ELR (cell line): ENCODE data around the gene COQ2.
"Not testable (repeated sequence)": the region's sequence is repeated elsewhere in the genome, so short reads cannot be mapped to it uniquely, and the experiment has no call there.

Source experiments
- DNase-seq: peaks from one replicate; pipeline ENCODE4 v3.0.0-alpha.2; 2015; ENCODE audit warnings: low read depth

Gene COQ2

DNA sequence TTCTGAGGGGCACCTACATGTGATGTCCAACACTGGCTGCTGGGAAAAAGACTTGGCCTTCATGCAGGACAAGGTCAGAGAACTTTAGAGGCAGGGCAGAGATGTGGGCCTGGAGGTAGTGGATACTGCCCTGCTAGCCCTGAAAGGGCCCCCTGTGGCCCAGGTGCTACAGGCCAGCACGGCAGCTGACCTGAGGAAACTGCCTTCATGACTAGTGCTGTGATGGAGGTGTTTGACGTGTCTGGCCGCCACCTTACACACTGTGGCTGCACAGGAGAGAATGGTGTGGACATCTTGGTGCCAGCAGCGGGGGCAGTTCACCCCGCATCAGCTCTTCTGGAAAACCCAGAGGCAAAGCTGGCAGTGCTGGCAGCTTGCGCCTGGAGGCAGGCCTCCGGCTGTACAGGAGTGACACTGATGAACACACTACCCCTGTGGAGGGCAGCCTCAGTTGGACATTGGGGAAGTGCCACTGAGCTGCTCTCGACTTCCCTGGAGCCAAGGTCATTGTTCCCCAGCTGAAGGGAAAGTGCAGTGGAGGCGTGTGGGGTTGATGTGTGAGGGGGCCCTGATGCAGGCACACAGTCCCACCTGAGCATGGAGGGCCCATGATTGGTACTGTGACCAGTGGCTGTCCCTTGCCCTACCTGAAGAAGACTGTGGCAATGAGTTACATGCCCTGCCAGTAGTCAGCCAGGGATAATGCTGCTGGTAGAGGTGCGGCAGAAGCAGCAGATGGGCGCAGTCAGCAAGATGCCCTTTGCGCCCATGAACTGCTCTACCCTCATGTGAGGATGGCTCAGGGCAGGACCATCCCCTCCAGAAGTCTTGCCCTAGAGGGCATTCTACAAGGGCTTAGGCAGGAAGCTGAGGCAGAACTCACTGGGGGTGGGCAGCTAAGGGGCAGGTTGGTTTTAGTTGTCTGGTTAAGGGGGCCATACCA, 36.9 kb downstream of the COQ2 start:
- DNase-seq: no peak

DNA sequence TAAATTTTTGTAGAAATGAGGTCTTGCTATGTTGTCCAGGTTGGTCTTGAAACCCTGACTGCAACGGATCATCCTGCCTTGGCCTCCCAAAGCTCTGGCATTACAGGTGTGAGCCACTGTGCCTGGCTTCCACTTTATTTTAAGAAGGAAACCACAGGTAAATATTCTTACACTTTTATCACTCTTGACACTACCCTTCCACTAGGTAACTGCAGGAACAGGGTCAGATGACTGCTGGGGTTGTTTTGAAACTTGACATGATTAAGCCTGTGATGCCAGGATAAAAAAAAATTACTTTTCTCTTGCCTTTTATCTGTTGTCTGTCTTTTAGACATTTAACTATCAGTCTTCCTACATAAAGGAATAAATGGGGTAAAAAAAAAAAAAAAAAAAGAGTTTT, 43.5 kb downstream of the COQ2 start:
- DNase-seq: no peak

DNA sequence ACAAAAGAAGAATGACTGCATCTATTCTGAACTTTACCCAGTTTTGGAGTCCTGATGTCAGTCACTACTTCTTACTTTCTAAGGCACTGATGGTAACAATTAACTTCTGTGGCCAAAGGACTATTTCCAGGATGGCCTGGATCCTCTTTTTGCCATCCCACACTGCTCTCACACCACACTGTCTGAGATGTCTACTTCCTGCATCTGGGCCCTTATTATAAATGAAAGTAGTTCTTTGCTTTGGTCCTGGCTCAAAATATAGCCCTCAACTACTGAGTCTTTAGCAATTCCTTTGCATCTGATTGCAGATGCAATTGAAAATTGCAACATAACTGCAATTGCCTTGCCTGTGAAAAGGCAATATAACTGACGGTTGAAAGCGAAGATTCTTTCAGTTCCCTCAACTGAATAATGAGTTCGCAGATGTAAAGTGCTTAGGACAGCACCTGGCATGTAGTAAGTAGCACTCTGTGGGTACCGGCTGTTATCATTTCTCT, 44.2 kb downstream of the COQ2 start:
- no peak for DNase-seq

DNA sequence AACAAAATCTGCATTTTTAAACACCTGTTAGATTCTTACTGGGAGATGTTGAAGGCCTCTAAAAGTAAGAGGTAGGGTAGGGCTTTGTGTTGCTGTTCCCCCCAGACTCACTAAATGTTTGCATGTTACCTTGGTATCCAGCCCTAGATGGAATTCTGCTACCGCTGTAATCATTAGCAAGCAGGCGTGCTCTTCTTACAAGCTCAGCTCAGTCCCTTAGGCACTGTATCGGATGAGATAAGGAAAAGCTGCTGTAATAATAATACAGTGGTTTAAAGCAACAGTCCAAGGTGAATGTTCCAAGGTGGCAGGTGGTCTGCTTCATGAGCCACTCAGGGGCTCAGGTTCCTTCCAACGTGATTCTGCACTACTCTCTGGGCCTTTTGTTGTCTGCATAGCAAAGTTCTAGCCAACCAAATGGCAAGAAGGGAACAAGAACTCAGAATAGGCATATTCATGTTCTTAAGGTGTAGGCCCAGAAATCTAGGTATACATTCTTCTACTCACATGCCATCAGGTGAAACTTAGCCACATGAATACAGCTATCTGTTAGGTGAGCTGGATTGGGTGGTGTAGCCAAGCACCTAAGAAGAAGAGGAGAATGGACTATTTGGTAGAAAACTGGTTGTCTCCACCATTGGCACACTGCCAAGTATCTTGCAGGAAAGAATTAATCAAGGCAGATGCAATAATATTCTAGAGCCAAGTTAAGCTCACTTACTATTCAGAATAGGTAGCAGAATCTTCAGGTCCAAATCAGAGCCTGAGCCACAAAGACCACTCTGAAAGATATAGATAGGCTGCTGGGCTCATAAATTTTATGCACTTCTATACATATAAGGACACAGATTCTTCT, 46.0 kb downstream of the COQ2 start:
- no peak for DNase-seq

DNA sequence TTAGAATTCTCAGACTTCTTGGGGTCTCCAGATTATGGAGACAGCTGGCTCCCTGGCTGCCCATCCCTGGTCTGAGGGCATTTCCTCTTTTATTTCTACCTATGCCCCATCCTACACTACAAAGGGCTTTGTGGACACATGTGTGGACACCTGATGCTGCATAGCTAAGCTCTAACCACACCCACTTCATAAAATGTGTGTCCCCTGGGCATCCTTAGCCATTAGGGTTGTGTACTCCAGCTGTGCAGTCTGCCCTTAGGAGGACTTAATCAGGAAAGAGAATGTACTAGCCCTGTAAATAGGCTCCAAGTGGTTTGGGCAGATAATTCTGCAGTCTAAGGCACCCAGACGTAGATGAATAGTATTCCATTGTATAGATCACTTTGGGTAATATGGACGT, 47.0 kb downstream of the COQ2 start:
- no peak for DNase-seq

DNA sequence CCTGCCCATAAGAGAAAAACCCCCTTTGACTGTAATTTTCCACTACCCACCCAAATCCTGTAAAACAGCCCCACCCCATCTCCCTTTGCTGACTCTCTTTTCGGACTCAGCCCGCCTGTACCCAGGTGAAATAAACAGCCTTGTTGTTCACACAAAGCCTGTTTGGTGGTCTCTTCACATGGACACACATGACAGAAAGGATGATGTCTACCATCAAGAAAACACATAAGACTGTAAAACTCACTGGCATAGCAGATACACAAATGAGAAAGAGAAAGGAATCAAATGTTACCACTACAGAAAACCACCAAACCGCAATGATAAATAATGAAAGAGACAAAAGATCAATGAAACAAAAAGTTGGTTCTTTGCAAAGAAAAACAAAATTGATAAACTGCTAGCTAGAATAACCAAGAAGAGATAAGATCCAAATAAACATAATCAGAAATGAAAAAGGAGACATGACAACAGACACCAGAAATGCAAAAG, 48.9 kb downstream of the COQ2 start:
- DNase-seq: not testable (repeated sequence)

DNA sequence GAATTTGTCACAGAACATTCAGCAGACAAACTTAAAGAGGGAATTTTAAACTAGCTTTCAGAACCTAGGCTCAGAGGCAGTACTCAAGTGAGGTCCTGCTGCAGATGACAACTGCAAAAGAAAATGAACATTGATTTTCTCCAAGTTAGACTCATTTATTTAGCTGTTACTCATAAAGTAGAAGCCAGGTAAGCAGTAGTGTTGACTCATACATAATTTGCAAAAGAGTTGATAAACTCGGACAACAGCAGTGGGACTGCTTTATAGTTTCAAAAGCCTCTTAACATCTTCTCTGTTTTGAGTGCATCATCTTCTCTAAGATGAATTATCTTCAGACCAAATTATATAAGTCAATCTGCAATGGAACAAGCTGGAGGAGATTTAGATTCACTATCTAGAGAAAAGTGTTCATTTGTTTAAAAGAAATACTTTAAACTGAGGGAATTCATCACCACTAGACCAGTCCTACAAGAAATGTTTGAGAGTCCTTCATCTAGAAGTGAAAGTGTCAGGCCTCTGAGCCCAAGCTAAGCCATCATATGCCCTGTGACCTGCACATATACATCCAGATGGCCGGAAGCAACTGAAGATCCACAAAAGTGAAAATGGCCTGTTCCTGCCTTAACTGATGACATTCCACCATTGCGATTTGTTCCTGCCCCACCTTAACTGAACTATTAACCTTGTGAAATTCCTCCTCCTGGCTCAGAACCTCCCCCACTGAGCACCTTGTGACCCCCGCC, 49.5 kb downstream of the COQ2 start:
- no peak for DNase-seq

DNA sequence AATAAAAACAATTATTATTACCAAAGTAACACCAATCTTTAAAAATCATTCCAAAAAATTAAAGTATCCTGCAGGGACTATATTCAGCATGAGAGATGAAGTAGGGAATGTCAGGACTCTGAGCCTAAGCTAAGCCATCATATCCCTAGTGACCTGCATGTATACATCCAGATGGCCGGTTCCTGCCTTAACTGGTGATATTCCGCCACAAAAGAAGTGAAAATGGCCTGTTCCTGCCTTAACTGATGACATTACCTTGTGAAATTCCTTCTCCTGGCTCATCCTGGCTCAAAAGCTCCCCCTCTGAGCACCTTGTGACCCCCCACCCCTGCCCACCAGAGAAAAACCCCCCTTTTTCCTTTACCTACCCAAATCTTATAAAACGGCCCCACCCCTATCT, 50.2 kb downstream of the COQ2 start:
- not testable (repeated sequence) for DNase-seq

DNA sequence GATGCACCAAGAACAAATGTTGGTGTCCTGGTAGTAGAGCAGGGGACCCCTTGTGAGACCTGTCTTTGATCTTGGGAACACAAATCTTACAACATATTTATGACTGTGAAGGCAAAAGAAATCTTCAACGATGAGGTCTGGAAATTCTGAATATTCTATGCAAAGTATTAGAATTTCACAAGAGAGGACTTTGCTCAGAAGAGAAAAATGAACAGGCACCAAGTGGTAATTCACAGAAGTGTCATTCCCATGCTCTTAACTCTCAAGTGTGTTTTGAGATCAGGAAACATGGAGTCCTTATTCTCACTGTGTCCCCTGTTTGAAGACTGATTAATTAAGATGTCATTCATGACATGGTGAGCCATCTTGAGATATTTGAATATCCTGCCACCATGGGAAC, 52.5 kb downstream of the COQ2 start:
- peak; percentile 13 for DNase-seq

DNA sequence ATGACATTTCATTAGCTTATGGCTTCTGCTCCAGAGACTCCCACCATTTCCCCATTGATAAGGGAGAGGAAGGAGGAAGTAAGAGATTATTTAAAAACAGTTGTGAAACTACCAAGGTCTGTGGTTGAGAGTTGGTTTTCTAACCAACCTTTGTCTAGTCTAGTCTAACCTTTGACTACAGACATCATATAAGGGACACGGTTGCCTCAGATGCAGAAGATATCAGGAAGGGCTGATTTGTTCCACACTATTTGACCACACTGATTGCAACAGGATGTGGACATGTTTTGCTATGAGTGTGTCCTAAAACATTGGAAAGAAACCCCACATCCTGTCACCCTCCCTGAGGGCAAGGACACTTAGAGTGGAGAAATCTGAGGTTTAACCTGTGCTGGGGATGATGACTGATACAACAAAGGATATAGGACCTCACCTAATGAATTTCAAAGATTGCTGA, 53.0 kb downstream of the COQ2 start:
- peak; percentile 76 for DNase-seq

DNA sequence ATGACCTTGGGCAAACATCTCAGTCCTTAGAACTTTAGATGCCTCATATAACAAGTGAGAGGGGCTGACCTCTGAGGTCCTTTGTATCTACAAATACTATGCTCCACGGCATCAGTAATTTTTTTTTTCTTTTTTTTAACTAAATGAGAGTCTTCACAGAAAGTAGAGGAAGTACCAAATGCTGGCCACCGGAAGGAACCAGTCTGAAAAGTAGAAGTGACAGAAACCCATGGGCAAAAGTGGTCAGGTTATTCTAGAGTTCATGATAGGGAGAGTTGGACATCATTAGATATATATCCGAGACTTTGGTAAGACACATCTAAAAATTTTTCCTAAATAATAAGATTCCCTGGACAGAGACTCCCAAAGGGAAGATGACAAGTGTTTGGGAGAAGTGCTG, 53.7 kb downstream of the COQ2 start:
- no peak for DNase-seq

DNA sequence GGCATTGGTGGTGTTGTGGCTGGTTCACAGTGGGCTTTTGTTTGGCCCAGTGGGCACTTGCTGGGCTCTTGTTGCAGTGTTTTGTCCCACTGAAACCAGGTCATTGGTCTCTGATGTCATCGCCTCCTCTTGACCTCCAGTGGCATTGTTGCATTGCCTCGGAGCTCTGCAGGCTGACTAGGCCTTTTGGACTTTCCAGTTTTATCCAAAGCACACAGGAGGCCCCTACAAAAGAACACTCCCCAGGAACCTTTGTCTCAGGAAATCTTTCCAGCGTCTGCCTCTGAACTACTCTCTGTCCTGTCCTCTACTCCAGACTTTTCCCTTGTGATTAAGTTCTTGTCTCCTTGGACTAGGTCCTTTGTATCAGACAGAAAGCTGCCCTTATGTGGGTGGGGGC, 54.8 kb downstream of the COQ2 start:
- no peak for DNase-seq

DNA sequence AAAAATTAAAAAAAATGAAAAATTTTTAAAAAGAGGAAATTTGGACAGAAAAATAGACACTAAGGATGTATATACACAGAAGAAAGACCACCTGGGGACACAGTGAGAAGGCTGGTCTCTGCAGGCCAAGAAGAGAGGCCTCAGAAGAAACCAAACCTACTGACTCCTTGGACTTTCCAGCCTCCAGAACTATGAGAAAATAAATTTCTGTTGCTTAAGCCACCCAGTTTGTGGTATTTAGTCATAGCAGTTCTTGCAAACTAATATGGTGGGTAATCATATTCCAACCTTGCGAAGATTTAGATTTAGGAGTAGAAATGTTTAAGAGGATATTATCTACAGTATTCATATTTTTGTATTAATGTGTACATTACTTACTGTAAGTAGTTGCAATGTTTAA, 56.4 kb downstream of the COQ2 start:
- DNase-seq: no peak

DNA sequence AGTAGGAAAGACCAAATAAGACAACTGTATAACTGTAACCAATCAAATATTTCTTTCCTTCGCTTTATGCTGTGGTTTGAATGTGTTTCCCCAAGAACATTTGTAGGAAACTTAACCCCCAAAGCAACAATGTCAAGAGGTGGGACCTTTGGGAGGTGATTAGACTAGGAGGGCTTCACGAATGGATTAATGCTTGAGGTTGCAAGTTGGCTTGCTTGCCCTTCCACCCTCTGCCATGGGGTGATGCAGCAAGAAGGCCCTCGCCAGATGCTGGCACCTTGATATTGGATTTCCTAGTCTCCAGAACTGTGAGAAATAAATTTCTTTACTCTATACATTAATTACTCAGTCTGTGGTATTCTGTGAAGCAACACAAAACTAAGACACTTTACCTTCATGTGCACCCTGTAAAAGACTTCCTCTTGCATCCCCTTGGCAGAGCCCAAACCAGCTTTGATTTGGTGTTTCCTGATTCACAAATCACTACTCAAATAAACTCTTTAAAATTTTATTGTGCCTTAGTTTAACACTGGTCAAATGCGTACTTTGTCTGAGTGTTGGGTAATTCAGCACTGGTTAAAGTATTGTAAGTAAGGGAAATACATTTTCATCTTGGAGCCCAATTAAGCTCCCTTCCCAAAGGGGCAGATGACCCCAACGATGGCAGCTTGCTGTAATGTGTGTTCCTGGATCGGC, 59.9 kb downstream of the COQ2 start:
- no peak for DNase-seq

DNA sequence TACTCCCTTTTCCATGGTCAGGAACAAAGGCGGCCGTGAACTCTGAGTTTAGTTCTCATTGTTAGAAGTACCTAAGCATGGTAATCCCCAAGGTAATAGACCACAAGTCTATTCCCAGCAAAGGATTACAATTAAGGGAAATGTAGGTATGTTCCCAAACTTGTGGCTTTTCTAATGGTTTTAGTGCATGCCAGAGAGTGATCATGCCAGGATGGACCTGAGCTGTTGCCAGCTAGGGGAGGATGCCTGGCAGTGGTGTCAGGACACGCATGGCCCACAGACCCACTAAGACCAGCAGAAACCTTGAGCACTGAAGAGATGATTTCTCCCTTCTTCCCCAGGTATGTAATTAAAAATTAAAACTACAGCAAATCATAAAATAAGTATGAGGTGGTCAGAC, 60.8 kb downstream of the COQ2 start:
- DNase-seq: no peak

DNA sequence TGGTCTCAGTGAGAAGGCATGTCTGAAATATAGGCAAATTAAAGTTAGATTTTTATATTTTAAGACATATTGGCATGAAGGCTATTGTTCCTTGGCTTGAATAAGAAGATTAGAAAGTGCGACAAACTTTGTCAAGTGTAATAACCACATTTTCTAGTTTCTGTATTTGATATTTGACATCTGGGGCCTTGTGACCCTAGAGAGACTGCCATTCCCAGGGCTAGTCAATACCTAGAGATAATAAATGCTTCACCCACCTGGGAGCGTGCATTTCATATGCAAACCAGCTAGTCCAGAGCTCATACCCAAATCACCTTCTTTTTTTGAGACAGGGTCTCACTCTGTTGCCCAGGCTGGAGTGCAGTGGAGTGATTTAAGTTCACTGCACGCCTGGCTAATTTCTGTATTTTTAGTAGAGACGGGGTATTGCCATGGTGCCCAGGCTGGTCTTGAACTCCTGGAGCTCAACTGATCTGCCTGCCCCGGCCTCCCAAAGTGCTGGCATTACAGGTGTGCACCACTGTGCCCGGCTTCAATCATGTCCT, 62.6 kb downstream of the COQ2 start:
- no peak for DNase-seq

DNA sequence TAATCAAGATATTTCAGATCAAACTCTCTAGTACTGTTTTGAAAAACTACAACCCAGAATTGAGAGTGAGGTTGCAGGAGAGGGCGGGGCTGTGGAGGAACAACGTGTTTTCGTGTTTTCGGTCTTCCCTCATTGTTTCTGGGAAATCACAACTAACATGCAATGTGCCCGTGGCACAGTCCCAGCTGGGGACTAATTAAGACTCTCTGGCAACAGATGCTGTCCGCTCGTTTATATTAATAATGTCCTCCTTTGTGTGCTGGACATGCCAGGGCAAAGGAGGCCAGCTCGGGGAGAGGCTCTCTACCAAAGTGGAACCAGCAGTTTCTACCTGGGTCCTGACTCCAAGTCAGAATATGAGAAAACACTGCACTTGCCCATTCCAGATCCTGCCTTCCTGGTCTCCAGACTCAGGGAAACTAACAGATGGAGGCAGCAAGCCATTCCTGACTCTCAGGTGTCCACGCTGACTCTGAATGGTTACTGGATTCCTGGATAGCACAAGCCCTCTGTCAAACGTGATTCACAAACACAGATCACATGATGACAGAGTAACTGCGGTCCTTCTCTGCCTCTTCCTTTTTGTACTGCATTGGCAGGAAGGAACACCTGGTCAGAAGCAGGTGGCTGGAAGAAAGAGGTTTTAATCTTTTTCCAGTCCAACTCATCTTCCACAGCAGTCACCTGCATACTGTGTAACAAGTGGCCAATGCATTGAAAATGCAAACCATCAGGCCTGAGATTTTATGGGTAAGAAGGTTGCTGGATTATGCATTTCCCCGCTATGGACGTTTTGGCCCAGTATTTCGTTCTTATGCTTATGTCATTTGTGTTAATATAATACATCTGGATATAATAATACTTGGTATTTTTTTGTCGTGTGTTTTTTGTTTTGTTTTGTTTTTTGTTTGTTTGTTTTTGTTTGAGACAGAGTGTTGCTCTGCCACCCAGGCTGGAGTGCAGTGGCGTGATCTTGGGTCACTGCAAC, 65.0 kb downstream of the COQ2 start:
- DNase-seq: peak; percentile 12

DNA sequence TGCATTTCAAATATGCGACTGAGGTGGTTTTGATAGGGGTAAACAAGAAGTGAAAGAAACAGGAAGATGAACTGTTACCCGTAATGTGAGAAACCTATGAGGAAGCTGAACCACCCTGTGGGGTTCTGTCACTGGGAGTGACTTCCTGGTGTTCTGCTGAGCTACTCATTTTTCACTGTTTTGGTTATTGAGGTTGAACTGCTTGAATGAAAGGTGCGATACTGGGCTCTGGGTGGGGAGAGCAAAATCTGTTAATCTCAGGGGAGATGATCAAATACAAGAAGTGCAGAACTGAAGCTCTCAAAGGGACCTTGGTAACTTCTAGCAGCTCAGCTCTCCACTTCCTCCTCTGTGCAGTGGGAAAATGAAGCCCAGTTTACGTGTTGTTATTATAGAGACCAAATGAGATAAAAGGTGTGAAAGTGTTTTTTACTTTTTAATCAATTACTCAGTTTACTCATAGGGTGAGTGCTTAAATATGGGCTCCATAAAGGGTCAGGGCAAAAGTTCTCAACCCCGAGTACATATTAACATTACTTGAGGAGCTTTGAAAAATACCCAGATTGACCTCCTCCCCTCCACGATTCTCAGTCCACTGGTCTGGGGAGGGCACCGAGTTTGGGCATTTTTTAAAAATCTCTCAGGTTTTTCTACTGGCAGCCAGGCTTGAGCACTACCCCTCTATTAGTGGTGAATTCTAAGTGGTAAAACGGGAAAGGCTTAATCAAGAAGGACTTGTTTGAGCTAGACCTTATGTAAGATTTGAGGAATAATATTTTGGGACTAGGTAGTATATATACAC, 66.7 kb downstream of the COQ2 start:
- DNase-seq: peak; percentile 6
